Neuron (in vitro differentiated cells): Measurements from ENCODE around the gene RGN.
"Not testable (repeated sequence)": the region's sequence is repeated elsewhere in the genome, so short reads cannot be mapped to it uniquely, and the experiment has no call there.

Source experiments
- H2AFZ ChIP-seq: one replicate; pipeline ENCODE4 v1.6.1; 2013; ENCODE audit warnings: low read depth, mild to moderate bottlenecking, inconsistent platforms, low read length, moderate library complexity
- H3K27me3 ChIP-seq: one replicate; pipeline ENCODE4 v1.6.1; 2013; ENCODE audit warnings: low read length; ENCODE audit not compliant: insufficient read depth
- H3K36me3 ChIP-seq: one replicate; pipeline ENCODE4 v1.6.1; 2013; ENCODE audit warnings: low read length; ENCODE audit not compliant: insufficient read depth
- H3K4me1 ChIP-seq: one replicate; pipeline ENCODE4 v1.6.1; 2013; ENCODE audit warnings: low read length; ENCODE audit not compliant: insufficient read depth
- H3K4me3 ChIP-seq: 2 replicates; pipeline ENCODE4 v1.5.1; 2013; ENCODE audit warnings: mild to moderate bottlenecking, low read length, moderate library complexity
- H3K9me3 ChIP-seq: one replicate; pipeline ENCODE4 v1.6.1; 2013; ENCODE audit warnings: low read length

Gene RGN

GRCh38 chrX:47135650-47136049 is 57.4 kb downstream of the RGN start:
- not testable (repeated sequence) for H3K27me3 ChIP-seq, H3K9me3 ChIP-seq, H3K4me1 ChIP-seq, H2AFZ ChIP-seq, H3K4me3 ChIP-seq, H3K36me3 ChIP-seq

- Histone ChIP-seq H3K4me3 (no peak overlapping the region), H3K27me3 (peaks cover 2% of the 10 kb centered on the region), H3K36me3 (peaks cover 15% of the 10 kb centered on the region), H3K4me1 (no peaks in the 10 kb centered on the region), H3K9me3 (no peaks in the 10 kb centered on the region), H2AFZ (no peak overlapping the region)
These were observed 59.9 kb downstream of the RGN start for GRCh38 chrX:47138171-47138570.
